ENCODE results near the gene PDK4.
"Not testable (repeated sequence)": the region's sequence is repeated elsewhere in the genome, so short reads cannot be mapped to it uniquely, and the experiment has no call there.

The PDK4 gene

DNA sequence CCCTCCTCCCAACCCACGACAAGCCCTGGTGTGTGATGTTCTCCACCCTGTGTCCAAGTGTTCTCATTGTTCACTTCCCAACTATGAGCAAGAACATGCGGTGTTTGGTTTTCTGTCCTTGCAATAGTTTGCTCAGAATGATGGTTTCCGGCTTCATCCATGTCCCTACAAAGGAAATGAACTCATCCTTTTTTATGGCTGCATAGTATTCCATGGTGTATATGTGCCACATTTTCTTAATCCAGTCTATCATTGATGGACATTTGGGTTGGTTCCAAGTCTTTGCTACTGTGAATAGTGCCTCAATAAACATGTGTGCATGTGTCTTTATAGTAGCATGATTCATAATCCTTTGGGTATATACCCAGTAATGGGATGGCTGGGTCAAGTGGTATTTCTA, 8.5 kb upstream of the PDK4 start:
- not testable (repeated sequence) for DNase-seq

DNA sequence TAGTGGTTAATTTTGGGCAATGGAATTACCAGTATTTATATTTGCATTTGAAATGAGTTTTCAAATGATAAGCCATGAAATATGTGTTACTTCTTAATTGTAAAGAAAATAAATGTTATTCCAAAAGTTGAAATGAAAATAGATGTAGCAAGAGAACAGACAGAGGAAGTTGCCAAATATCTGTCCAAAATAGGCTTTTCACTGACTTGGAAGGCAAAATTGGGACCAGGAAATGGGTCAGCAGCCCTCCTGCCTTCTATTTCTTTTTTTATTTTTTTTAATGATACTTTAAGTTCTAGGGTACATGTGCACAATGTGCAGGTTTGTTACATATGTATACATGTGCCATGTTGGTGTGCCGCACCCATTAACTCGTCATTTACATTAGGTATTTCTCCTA, 8.1 kb upstream of the PDK4 start:
- not testable (repeated sequence) for DNase-seq

DNA sequence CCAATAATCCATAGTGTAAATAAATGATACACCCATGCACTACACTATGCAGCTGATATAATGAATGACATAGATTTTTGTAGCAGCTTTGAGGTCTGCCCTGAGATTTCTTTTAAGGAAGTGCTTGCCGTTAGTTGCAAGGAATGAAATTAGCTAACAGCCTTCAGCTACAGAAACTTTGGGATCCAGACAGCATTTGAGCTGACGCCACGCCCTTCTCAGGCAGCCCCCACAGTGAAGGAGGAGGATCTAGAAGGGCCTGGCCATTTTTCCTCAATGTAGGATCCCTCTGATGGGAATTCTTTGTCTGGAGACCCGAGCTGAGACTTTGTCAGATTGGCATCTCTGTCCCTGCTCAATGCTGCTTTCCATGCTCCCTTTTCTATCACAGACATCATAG, 6.1 kb upstream of the PDK4 start:
- DNase-seq: no peak

DNA sequence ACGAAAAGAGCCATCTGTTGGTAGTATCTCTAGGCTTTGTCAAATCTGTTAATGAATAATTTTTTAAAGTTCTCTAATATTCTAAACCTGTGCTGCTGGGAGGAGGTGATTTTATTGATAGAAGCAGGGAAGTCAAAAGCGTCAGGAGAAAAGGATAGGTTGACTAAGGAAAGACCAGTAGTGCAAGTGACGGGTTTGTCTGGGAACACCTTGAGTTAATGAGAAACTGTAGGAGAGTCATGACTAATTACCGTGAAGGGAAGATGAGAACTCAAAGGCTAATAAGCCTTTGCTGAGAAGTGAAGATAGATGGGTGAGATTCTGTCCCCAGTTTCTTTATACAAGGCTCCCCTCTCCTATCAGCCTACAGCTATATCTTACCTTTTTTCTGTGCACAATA, 5.0 kb upstream of the PDK4 start:
- DNase-seq: no peak

DNA sequence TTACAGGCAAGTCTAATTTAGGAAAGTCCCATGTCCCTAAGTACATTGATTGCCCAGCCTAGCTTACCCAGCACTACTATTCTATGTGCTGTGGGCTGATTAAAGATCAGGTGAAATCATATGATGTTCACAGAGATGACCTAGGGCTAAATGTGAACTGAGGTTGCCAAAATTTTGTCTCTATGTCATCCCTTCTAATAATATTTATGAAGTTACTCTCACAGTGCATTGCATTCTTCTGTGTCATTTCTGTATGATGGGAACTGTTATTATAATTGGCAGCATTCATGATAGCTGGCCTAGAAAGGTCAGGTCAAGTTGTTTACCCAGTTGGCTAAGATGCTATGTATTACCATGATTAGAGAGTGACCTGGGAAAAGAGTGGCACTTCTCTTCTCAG, 2.8 kb upstream of the PDK4 start:
- no peak for DNase-seq

DNA sequence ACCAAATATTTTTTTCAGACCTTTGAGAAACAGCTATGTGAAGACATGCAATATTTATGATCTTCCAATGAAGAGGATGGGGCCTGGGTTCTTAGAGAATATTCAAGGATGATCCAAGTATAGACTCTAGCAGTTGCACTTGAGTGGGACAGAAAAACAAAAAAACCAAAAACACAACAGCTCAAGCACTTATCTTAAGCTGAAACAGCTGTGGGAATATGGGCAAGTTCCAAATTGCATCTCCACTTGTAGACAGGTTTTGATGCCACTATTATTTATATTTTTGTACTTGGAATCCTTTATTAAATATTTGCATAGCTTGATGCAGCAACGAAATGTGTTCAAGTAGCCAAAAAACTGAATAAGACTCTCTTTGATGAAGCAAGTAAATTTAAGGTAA, 2.2 kb upstream of the PDK4 start:
- DNase-seq: no peak

DNA sequence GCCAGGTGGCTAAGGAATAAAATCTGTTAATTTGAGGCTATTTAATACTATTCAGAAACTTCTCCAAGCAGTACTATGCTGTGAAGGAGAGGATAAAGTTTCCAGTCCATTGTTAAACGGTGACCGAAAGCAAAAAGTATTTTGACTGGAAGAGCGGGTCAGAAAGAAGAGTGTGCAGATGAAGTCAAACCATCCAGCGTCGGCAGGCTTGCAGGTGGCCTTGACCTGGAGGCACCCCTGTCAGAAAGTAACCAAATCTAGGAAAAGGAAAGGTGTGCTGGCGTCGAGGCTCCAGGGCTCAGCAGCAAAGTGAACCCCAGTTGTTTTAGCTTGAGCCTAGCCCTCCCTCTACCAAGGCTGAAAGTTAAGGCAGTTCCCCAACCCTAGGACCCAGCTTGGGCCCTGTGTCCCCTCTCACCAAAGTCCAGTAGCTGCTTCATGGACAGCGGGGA, 544 bp downstream of the PDK4 start:
- no peak for DNase-seq

DNA sequence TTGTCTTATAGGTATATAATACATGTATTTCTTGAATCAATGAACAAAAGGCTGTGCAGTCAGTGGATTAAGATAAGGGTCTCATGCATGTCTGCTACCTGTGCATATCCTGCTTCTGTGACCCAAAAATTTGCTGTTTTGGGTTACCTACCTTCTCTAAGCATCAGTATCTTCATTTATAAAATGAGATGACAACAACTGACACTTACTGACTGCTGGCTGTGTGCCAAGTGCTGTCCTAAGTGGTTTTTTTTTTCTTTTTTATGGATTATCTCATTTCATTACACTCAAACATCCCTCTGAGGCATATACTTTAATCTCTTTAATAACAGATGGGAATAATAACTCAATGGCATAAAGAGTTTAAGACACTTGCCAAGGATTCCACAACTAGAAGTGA, 2.1 kb downstream of the PDK4 start:
- no peak for DNase-seq

DNA sequence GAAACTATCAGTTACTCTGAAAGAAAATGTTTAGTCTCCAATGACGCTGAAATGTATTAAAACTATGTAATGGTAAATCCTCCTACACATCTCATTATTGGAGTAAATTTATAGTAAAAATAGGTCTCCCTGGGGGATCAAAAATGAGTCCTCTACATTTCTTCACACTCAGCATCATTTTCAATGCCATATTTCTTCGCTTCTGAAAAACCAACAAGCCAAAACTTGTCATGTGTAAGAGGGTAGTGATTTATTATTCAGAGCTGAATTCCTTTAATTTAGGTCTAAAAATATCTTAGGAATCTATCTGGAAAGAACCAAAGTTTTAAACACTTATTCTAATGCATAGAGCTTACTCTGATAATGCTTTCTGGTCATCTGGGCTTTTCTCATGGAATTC, 3.0 kb downstream of the PDK4 start:
- DNase-seq: peak; percentile 35

DNA sequence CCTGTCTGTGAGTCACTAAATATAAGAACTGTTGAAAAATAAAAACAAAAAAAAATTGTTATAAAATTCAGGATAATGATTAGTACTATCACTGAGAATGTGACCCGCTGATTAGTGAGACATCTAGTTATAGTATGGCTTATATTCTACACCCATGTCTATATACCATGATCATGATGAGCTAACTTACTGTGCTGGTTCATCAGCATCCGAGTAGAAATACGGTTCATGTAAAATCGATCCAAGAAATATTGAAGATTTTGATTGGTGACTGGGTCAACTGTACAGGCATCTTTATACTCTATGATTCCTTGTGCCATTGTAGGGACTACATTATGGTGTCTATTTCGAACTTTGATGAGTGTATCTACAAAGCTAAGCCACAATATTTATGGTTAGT, 3.7 kb downstream of the PDK4 start:
- no peak for DNase-seq

DNA sequence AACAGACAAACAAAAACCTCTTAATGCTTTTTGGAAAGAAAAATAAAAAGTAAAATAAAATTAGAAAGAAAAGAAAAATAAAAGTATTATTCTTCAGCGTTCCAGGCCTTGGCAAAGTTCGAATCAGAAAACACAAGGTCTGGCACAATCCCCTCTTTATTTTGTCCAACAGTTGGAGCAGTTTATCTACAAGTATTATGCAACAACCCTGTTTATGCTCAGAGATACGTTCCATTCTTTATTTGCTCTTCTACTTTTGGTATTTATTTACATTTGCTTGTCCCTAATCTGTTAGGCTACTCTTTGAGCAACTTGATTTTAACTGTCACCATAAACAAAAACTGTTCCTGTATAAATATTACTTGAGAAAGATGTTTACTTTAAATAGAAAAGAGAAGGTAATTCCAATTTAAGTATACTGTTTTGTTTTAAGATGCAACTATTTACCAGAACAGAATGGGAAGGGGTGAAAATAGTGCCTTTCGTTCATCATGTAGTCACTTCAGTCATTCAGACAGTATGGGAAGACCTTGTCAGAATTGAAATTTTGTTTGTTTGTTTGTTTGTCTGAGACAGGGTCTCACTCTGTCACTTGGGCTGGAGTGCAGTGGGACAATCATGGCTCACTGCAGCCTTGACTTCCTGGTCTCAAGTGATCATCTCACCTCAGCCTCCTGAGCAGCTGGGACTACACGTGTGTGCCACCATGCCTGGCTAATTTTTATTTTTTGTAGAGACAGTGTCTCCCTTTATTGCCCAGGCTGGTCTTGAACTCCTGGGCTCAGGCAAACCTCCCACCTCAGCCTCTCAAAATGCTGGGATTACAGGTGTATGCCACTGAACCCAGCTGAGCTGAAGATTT, 5.7 kb downstream of the PDK4 start:
- no peak for DNase-seq

DNA sequence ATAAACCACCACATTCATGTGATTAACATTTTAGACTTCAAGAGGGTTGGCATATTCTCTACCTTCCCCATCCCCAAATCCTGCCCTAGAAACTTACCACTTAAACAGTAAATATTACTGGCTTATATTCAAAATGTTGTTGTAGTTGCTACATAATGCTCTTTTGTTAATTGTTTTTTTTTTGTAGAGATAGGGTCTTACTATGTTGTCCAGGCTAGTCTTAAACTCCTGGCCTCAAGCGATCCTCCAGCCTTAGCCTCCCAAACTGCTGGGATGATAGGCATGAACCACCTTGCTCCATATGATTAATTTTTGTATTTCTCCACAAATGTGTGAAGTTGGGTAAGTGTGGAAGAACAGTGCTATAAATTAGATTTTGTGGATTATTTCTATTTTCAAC, 6.5 kb downstream of the PDK4 start:
- DNase-seq: no peak

DNA sequence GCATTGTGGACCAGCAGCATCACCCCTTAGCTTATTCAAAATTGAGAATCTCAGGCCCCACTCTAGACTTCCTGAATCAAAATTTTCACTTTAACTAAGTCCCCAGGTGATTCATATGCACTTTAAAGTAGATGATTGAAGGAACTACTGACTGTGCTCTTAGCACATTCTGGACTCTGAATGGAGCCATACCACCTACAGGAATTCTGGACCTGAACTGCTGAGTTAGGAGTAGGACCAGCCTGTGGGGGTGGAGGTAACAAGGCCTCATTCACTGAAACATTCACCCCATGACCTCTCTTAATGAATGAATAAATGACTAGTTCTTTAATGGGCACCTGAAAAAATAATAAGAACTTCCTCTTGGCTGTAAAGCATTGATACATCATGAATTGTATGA, 7.3 kb downstream of the PDK4 start:
- DNase-seq: no peak

DNA sequence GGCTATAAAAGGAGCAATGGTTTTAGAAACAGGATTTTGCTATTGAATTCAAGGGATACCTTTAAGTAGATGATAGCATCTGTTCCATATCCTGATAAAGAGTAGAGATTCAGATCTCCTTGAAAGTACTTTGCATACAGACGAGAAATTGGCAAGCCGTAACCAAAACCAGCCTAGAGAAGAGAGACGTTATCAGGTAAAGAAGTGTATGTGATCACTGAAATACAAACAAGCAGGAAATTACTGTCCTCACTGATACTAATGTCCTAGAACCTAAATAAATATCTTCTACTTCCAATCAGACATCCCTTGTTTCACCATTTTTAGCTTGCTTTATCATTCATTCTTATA, 9.4 kb downstream of the PDK4 start:
- no peak for DNase-seq

DNA sequence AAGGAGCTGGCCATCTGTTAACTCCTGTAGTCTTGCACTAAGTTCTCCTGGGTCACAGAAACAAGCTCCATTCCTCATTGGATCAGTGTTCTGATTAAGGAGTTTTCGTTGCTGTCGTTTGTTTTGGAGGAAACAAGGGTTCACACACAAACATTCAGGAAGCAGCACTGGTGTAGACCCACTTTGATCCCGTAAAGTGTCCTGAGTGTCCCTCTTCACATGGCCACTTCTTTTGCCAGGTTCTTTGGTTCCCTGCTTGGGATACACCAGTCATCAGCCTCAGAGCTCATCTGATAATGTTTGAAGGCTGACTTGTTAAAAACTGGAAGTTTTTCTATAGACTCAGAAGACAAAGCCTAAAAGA, 10.9 kb downstream of the PDK4 start:
- DNase-seq: no peak

DNA sequence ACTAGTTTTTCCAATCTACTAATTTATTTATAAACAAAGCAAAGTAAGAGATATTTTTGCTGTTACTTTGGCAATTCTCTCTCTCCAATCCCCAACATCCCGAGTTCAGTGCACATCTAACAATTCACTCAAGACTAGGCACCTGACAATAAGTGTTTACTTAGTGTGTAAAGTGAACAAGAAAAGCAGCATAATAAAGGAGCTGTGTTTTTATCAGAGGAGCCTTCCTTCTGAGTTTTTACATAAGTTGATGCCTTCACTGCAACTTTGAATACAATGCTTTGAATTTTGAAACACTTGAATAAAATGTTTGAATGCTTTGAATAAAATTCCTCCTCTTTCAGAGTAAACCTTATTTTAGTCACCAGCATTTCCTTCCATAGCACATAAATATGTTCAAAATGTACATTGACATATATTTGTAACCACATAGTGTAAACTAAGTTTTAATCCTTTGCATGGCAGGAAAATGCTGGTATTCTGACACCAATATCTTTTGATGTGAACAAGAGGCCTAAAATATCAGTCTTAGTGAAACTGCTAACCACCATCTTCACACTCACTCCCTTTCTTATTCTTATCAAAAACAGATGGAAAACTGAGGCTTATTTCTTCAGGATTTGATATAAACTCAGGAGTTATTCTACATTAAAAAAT, 11.4 kb downstream of the PDK4 start:
- DNase-seq: no peak

DNA sequence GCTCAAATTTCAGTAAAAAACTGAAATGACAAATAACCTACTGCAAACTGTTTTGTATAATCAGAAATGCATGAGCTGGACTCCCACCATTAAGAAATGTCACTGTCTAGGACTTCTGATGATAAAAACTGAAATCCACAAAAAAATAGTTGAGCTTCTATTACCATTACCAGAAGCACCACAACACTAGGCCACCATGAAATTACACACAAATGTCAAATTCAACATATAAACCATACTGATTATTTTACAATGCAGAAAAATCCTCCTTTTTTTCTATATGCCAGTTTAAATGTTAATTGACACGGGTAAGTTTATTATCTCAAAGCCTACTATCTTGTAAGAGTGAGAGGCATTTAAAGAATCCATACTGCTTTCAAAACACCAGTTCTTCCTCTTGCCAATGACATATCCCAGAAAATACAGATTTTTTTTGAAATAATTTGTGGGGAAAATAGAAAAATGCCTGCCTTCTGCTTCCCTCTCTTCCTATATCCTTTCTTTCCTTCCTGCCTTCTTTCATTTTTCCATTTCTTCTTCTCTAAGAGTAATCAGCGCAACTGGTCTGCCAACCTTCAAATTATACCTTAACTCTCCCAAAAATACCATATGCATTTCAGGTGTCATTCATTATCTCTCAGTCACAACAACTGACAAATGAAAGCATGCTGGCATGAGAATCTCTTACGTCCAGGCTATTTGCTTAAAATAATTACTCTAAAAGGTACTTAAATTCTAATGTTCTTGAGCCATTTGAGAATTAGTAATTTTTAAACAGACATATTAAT, 12.3 kb downstream of the PDK4 start:
- no peak for DNase-seq

DNA sequence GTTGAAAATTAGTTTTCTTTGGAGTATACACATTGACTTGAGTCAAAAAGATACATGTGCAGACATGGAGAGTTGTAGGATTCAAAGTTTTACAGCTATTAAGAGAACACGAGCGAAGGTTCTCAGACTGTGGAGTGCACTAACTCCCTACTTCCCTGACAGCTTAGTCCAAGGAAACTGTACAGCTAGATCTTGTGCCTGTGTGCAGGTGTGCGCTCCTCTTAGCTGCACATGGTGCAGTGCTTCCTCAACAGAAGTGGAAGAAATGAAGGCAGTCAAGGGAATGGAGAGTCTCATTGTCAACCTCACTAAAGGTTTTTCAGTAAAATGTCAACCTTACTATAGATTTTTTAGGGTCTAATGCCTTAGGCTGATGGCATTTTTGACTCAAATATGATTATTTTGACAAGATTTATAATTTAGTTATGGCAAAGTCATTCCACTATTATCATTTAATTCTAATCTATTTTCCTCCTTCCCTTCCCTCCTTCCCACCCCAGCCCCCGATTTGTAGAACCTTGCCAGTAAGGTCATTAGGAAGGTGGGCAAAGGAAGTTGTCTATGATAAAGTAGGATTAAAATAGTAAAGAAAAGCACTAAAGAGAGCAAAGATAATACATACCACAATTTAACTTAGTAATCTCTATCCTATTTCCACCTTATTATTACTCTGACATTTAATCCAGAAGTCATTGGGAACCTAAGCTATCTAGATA, 13.6 kb downstream of the PDK4 start:
- no peak for DNase-seq

DNA sequence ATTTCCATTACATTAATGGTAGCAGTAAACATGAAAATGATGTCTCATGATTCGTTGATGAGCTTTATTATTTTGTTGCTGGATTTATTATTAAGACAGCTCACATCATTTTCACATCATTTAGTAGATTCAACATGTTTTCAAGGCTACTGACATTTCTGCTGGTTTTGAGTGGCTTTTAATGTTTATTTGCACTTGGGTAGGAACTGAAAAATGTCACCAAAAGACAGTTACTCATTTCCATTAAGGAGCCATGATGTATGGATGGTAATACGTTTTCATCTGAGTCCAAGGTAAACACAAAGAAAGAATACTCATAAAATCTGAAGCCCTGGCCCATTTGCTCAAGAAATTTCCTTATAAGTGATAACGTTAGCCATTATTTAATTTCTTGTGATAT, 14.8 kb downstream of the PDK4 start:
- DNase-seq: no peak

DNA sequence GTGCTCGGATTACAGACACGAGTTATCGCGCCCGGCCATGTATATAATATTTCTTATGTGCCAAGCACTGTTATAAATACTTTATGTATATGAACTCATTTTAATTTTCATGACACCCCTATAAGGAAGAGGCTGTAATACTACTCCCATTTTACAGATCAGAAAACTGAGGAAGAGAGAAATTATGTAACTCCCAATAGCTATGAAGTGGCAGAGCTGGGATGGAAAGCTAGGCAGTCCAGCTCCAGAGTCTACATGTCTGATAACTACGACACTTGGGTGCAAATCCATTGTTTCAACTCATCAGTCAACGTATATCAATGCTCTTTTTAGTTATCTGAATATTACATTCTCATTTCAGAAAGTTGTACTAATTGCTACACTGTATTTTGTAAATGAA, 17.0 kb downstream of the PDK4 start:
- no peak for DNase-seq

DNA sequence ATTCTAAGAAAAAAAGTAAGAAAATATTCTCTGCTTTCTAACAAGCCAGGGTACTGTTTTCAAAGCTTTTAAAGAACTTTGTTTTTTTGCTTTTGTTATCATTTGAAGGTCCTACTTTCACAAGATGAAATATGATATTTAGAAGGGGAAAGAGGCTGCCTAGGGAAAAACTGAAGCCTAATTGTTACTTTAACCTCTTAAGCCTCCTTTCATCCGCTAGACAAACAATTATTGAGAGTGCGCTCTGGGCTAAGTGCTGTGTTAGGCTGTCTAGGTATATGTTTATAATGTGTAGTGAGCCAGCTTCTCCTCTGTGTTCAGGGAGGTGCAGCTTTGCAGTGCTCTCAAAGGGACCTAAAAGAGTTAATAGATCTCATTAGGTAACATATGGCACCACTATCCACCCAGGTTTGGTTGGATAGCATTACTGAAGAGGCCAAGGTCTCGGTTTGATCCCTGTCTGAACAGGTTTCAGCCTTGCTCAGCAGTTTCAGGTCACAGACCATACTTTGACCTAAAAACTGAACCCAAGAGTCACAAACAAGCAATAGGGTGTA, 17.9 kb downstream of the PDK4 start:
- no peak for DNase-seq

DNA sequence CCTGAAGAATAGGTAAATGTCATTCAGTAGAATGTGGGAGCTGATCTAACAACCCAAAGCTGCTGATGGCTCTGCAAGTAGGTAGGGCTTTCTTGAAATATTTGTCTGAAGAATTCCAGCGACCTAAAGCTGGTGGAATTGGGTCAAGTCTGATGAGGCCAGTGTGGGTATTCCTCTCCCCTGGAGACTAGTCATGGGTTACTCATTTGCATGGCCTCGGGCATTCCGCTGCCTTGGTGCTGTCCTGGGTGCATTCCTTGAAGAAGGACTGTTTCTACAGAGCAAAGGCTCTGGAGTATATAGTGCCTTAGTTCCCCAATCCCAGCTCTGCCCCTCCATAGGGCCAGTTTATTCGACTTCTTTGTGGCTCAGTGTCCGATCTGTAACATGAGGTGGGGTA, 19.2 kb downstream of the PDK4 start:
- no peak for DNase-seq

DNA sequence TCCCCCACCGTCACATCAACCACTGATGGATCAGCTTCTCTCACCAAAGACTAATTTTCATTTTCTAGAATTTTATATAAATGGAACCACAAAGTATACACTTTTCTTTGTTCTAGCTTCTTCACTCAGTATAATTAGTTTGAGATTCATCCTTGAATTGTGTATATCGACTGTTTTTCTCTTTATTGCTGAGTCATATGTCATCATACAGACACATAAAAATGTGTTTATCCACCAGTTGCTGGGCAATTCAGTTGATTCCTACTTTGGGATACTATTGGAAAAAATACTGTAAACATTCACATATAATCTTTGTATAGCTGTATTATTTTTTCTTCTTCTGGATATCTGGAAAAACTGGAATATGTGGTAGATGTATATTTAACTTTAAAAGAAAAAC, 26.6 kb downstream of the PDK4 start:
- DNase-seq: no peak
